NCI-H1092 treated with DMSO at 0.1 percent for 48 hours (cell line): ENCODE results near the gene PTPRN.
"Not testable (repeated sequence)": the region's sequence is repeated elsewhere in the genome, so short reads cannot be mapped to it uniquely, and the experiment has no call there.

Experiments used
- DNase-seq: peaks from one replicate; lab custom pipeline; 2025; lab: John Stamatoyannopoulos, UW

The PTPRN gene

DNA sequence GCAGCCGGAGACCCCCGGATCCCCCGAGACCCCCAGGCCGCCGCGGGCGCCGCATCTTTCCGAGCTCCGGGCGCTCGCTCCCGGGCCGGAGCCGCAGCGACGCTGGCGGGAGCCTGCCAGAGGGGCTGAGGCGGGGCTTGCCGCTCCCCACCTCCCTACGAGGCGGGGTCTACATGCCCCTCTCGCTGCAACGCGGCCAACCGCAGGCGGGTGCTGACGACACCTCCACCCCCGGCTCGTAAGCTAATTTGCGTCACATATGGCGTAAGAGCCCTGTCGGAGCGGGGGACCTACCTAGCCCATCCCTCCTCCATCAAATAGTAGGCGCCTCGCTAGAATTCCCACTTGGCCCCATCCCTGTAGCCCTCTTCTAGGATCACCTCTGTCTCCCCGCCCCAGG, at the start of gene PTPRN:
TSS of gene PTPRN (minus strand) at position 124 of the 400 bp plus-strand sequence. CDS start at position 55, 69 bp downstream.
- DNase-seq: peak; percentile 27

DNA sequence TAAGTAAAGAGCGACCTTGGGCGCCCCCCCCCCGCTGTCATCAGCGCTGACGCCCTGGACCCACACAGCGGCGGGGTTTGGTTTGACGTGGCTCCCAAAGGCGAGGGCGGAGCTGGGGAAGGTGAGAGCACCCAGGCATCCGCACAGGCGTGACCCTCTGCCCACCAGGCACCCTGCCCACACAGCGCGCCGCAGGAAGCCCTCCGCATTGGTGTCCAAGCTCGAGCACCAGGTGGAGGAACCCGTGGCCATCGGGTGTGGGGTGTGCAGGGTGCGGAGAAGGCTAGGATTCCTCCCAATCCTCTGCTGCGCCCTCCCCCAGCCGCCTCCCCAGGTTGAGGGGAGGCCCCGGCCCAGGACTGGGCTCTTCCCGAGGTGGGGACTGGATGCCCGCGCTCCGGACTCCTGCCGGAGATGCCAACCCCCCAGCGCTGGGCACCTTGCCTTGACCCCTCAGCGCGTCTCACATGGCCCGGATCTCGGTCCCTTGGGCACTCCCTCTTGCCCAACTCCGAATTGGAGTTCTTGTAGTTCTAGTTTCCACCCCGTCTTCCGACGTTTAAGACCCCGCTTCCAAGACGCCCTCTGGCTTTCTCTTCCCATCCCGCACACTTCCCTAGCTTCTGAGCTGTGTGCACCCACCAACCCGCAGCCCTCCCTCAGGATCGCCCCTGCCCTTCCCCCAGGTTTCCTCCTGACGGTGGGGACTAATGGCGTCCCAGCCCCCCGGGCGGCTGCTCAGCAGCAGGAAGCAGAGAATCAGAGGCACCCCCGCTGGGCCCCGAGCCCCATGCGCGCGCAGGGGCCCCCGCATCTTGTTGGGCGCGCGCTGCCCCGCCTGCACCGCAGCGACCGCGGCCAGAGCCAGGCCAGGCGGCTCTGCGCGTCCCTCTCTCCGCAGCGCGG, 49.2 kb upstream of the PTPRN start:
- no peak for DNase-seq

DNA sequence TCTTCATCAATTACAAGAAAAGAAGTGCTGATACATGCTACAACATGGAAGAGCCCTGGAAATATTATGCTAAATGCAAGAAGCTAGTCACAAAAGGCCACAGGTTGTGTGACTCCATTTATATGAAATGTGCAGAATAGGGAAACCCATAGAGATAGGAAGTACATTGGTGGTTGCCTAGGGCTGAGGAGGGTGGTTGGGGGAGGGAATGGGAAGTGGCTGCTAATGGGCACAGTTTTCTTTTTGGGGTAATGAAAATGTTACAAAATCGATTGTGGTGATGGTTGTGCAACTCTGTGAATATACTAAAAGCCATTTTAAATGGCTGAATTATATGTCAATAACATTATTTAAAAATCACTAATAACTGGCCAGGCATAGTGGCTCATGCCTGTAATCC, 47.6 kb upstream of the PTPRN start:
- DNase-seq: no peak

DNA sequence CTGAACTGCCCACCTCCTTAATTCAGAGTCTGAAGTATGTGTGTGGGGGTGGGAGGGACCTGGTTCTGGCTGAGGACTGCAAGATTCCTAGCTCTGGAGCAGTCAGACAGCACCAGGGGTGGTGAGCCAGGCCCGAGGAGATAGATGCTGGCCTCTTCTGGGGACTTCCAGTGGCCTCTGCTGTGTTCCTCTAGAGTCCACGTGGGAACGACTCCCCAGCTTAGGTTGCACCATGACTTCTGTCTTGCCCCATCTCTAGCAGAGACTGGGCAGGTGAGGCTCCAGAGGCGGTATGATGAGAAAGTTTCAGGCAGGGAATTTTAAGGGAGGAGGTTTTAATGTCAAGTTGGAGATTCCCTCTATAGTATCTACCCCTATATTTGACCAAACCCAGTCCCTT, 45.4 kb upstream of the PTPRN start:
- DNase-seq: no peak

DNA sequence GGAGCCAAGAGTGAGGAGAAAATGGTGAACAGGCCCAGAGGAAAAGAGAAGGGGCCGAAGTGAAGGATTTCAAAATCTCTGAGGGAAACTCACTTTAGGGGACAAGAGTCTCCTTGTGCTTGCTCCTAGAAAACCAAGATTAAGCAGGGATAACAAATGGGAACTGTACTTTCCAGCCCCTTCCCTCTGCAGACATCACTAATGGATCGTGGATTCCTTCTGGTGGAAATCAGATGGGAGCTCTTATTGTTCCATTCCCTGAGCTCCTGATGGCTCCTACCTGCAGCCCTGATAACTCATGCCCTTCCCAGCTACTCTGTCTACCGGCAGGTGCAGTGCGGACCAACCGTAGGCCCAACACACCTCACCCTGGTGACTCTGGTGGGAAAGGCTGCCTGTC, 43.9 kb upstream of the PTPRN start:
- no peak for DNase-seq

DNA sequence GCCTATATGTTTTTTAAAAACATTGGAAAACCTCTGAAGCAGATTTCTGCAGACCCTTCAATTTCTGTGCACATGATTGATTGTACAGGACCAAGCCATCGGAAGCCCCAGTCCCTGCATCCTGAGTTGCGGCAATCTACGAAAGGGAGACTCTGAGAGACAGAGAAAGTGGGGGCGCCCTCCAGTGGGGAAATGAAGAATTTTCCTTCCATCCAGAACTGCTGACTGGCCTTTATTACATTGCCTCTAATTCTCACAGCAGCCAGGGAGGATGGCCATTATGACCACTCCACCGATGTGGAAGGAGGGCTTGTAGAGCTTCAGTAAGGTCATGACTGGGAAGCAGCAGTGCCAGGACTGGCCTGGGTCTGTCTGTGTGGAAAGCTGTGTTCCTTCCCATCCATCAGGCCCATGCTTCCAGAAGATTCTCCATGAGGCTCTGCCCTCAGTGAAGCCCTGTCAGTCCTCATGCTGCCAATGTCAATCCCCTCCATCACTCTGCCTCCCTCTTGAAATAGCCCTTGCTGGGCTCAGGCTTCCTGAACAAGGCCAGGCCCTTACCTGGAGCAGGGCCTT, 43.3 kb upstream of the PTPRN start:
- DNase-seq: peak; percentile 69

DNA sequence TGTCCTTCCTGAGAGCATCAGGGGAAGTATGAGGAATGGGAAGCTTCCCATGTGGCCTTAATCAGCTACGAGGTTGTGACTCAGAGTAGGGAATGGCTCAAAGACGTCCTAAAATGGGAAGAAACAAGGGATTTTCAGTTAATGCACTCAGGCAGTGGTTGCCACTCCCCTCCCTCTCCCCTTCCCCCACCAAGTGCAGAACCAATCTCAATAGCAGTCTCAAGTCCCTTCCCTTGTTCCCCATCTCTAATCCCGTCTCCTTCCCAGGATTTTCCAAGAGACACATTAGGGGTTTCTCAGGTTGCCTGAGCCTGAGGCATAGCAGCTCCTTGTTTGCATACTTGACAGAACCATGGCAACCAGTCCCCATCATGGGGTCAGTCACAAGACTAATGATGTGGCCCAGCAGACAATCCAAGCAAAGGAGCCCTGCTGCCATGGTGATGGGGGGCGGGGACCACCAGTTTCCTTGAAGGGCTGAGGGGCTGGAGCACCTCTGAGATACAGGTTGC, 41.6 kb upstream of the PTPRN start:
- DNase-seq: no peak

DNA sequence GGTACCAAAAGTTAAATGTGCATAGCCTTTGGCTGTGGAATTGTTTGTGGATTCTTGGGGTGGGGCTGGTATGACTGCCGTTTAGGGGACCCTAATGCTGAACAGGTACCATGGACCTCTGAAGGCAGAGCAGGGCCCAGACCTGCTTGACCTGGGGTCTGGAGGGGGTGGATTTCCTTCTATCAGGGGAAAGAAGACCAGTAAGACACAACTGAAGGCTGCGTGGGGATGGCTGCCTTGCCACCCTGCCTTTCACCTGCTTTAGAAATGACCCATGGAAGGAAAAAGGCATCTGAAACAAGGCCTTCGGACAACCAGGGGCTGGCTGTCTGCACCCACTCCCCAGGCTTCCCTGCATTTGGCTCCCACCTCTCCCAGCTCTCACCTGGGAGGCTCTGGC, 41.0 kb upstream of the PTPRN start:
- DNase-seq: no peak

DNA sequence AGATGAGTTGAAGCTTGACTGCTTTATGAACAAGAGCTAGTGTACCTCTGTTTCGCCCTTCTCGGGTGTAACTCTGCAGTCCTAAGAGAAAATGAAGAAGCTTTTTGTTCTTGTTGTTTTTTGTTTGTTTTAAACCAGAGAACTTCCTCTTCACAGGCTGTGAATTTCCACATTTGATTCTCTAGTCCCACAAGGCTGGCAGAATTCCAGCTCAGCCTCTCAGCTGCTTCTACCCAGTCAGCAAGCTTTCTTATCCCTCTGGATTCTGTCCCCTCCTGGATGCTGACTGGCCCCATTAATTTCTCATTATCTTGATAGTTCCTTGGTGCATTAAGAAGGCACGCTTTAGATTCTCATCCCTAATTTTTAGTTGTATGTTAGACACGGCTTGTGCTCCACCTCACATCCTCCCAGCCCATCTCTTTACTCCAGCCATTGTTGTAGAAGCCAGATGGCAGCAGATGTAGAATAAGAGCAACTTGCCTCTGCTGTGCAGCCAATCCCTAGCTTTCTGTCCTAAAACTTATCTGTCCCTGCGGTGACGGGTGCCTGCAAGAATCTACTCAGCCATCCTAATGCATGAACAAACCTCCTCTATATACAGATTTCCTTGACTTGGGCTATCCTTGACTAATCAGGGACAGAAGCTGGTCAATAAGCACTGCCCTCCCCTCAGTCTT, 35.7 kb upstream of the PTPRN start:
- DNase-seq: peak; percentile 76

DNA sequence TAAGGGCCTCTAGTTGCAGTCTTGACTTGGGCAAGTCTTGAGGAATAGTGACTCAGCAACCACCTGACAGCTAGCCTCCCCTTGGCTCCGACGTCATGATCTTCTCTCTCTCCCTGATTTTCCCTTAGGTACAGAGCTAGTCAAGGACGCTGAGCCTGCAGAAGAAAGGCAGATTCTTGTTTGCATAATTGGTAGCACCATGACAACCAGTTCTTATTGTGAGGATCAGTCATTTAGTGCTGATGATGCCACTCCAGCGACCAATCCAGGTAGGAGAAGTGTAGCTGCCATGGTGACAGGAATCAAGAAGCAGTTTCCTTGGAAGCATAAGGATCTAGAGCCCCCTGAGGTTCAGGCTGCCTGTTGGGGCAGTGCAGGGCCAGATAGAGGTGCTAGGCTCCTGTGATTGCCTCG, 26.2 kb upstream of the PTPRN start:
- DNase-seq: no peak

DNA sequence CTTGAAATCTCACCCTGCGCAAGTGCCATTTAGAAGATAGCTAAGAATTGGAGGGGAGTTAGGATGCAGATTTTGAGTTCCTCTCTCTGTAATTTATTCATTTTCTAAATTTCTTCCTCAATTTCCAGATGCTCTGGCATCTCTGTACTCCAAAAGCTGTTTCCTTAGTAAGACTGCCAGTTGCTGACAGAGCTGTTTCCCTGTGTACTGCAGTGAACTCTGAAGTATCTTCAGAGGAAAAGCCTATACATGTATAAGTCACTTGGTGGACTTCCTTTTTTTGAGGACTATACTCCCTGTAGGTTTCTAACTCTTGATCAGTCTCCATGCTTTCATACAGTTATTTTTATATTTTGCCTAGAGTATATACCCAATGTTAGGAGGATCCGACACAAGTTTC, 24.9 kb upstream of the PTPRN start:
- no peak for DNase-seq

DNA sequence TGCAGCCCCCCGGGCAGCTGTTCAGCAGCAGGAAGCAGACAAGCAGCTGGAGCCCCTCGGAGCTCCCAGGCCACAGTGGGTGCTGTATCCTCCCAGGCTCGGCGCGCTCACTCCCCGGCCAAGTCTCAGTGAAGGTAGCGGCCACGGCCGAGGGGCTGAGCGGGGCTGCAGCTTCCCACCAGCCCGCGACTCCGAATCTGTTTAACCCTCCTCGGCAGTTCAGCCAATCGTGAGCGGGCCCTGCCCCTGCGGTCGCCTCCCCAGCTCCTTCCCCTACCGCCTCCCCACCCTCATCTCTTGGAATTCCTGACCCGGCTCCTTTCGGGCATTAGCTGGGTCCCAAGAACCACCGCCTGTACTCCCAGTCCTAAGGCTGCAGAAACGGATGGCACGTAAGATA, 23.3 kb upstream of the PTPRN start, which contains the start of gene RESP18:
TSS of gene RESP18 (minus strand) at position 203 of the 400 bp plus-strand sequence.
- DNase-seq: no peak

DNA sequence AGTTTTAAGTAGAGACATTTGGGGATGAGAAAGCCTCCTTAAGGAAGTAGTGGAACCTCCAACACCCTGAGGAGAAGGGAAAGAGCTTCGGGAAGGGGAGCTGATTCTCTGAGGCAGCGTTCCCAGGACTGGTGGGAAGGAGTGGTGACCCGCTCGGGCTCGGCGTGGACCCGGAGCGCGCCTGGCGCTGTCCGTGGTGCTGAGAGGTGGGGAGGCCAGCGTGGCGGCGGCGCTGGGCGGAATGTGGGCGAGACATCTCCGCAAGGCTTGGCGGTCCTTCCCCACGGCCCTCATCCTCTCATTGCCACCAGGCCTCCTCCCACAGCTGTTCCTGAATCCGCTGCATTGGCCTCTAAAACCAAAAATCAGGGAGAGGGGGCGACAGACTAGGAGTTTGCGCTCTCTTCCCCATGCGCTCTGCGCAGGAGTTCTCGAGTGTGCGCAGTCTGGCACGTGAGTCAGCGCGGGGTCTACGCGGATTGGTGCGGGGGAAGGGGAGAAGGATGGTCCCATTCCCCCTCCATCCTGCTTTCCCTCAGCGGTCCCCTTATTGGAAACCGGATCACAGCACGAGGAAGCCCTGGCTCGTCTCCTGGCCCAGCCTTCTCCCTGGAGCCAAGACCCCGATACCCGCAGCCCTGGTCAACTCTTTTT, 22.5 kb upstream of the PTPRN start:
- no peak for DNase-seq

DNA sequence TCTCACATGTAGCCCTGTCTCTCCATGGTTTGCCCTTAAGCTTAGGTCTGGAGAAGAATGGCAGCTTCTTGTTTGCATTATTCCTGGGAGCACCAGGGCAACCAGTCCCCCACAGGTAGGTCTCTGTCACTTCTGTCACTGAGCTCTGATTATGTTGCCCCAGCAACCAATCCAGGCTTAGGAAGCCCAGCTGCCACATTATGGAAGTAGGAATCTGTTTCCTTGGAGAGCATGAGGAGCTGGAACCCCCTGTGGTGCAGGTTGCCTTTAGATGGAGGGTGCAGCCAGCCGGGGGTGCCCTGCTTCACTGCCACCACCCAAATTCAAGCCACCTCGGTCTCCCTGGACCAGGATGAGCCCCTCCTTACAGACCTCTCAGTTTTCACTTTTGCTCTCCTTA, 18.5 kb upstream of the PTPRN start:
- peak; percentile 20 for DNase-seq

DNA sequence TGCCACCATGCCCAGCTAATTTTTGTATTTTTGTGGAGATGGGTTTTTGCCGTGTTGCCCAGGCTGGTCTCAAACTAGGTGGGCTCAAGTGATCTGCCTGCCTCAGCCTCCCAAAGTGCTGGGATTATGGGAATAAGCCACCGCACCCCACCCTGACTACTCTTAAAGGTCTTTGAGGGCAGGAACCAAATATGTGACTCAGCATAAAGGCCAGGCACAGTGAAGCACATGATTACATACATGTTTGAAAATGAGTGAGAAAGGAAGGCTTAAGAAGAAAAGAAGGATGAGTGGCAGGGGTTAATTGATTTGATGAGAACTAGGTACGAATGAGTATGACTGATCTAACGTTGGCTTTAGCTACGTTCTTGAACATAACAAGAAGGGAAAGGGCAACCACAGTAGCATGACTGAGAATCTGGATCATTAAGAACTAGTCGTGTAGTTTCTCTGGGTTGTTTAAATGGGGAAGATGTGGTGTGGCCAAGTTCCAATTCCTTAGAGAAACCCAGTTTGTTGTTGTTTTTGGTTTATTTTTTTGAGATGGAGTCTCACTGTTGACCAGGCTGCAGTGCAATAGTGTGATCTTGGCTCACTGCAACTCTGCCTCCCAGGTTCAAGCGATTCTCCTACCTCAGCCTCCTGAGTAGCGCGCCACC, 16.6 kb upstream of the PTPRN start:
- no peak for DNase-seq

DNA sequence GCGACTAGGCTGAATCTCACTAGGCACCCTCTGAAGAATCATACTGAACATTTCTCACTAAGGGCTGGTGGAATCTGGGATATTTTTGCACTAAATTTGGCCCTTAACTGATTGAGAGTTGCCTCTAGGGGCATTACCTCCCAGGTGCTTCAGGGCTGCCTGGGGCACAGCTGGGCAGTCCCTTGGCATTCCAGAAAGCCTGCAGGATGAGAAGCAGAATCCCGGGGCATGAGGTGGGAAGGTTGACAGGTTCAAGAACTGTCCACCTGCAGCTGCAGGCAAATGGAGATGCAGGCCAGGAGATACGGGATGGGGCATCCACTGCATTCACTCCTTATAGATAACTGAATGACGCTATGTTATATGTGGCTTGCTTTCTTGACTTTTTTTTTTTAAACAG, 15.9 kb upstream of the PTPRN start:
- no peak for DNase-seq

DNA sequence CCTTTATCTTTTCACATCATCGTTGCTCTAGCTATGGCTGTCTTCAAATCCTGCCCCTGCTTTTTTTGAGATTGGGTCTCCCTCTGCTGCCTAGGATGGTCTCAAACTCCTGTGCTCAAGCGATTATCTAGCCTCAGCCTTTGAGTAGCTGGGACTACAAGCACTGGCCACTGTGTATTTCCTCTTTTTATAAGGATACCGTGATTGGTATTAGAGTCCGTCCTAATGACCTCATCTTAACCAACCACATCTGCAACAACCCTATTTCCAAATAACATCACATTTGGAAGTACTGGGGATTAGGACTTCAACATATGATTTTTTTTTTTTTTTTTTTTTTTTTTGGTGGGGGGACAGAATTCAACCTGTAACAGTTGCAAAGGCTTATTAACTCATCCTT, 14.2 kb upstream of the PTPRN start:
- DNase-seq: no peak

DNA sequence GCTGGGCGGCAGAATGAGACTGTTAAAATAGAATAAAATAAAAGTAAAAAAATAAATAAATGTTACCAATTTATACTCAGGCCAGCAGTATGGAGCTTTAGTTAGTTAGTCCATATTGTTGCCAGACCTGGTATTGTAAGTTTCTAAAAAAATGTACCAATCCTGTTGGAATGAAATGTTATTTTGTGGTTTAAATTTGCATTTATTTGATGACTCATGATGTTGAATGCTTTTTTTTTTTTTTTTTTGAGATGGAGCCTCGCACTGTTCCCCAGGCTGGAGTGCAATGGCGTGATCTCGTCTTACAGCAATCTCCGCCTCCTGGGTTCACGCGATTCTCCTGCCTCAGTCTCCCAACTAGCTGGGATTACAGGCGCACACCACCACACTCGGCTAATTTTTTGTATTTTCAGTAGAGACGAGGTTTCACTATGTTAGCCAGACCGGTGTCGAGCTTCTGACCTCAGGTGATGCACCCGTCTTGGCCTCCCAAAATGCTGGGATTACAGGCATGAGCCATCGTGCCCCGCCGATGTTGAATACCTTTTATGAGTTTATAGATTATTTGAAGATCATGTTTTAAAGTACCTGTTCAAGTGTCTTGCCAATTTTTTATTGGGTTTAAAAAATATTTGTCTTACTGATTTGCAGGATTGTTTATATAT, 5.7 kb upstream of the PTPRN start:
- no peak for DNase-seq

DNA sequence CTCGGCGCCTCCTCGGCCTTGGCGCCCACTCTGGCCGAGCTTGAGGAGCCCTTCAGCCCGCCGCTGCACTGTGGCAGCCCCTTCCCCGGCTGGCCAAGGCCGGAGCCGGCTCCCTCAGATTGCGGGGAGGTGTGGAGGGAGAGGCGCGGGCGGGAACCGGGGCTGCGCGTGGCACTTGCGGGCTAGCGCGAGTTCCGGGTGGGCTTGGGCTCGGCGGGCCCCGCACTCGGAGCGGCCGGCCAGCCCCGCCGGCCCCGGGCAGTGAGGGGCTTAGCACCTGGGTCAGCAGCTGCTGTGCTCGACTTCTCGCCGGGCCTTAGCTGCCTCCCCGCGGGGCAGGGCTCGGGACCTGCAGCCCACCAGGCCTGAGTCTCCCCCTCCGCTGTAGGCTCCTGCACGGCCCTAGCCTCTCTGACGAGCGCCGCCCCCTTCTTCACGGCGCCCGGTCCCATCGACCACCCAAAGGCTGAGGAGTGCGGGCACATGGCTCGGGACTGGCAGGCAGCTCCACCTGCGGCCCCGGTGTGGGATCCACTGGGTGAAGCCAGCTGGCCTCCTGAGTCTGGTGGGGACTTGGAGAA, 3.6 kb upstream of the PTPRN start:
- DNase-seq: not testable (repeated sequence)
